HG02642 (cell line): Measurements from ENCODE around the gene SEC16A.

Experiments
- ATAC-seq: cut with Tn5 transposase; IDR thresholded peaks from one replicate; pipeline ENCODE4 v1.9.1; 2021; ENCODE audit warnings: mild to moderate bottlenecking; ENCODE audit not compliant: unreplicated experiment, poor library complexity

SEC16A gene

GRCh38 chr9:136444102-136444501, 38.7 kb downstream of the SEC16A start:
- no peak for ATAC-seq

- ATAC-seq, result no peak
These were observed 39.2 kb downstream of the SEC16A start for GRCh38 chr9:136443687-136444086.

- no peak for ATAC-seq
These were observed 39.8 kb downstream of the SEC16A start for GRCh38 chr9:136443087-136443486.

- ATAC-seq, result no peak
These were observed 40.6 kb downstream of the SEC16A start for GRCh38 chr9:136442265-136442664.

GRCh38 chr9:136441681-136442245, 41.1 kb downstream of the SEC16A start:
- no peak for ATAC-seq

- ATAC-seq, result no peak
These were observed 41.6 kb downstream of the SEC16A start for GRCh38 chr9:136441191-136441680.

GRCh38 chr9:136439481-136440408, 43.1 kb downstream of the SEC16A start, which contains the start of gene INPP5E:
Gene INPP5E, minus strand, starts transcription at chr9:136439845. Its CDS starts 426 bp downstream, at chr9:136439419.
- ATAC-seq, result peak; percentile 76

- peak; percentile 41 for ATAC-seq
These were observed 44.0 kb downstream of the SEC16A start for GRCh38 chr9:136438548-136439480.

GRCh38 chr9:136437839-136438547, 44.8 kb downstream of the SEC16A start:
- ATAC-seq, result no peak

- ATAC-seq, result no peak
These were observed 45.4 kb downstream of the SEC16A start for GRCh38 chr9:136437430-136437829.

GRCh38 chr9:136436055-136436634, 46.7 kb downstream of the SEC16A start:
- no peak for ATAC-seq

GRCh38 chr9:136434580-136435169, 48.2 kb downstream of the SEC16A start:
- no peak for ATAC-seq

- ATAC-seq, result no peak
These were observed 48.8 kb downstream of the SEC16A start for GRCh38 chr9:136433849-136434579.

GRCh38 chr9:136433043-136433715, 49.7 kb downstream of the SEC16A start:
- no peak for ATAC-seq

- ATAC-seq, result no peak
These were observed 50.2 kb downstream of the SEC16A start for GRCh38 chr9:136432591-136432990.

- ATAC-seq, result no peak
These were observed 51.0 kb downstream of the SEC16A start for GRCh38 chr9:136431782-136432350.

- ATAC-seq, result no peak
These were observed 52.1 kb downstream of the SEC16A start for GRCh38 chr9:136430588-136431234.
